TTC549 (cell line): Measurements from ENCODE around the gene COL18A1.
"Not testable (repeated sequence)": the region's sequence is repeated elsewhere in the genome, so short reads cannot be mapped to it uniquely, and the experiment has no call there.

ENCODE experiments used
- FAIRE-seq: peaks from 2 replicates; lab custom pipeline; 2012; peaks lifted over from hg19 to GRCh38; lab: Jason Lieb, UNC

COL18A1 gene

GRCh38 chr21:45367402-45368351 is 37.3 kb upstream of the COL18A1 start:
- FAIRE-seq = no peak

- not testable (repeated sequence) for FAIRE-seq
Measured at GRCh38 chr21:45369018-45369417, 35.9 kb upstream of the COL18A1 start.

- FAIRE-seq = no peak
Measured at GRCh38 chr21:45370575-45370974, 34.4 kb upstream of the COL18A1 start.

GRCh38 chr21:45371081-45371480 is 33.9 kb upstream of the COL18A1 start:
- no peak for FAIRE-seq

- FAIRE-seq = no peak
Measured at GRCh38 chr21:45371655-45372054, 33.3 kb upstream of the COL18A1 start.

GRCh38 chr21:45372732-45373355 is 32.1 kb upstream of the COL18A1 start:
- no peak for FAIRE-seq

GRCh38 chr21:45373991-45374816 is 30.8 kb upstream of the COL18A1 start:
- FAIRE-seq = no peak

- FAIRE-seq = no peak
Measured at GRCh38 chr21:45374826-45375455, 30.0 kb upstream of the COL18A1 start.

- FAIRE-seq = no peak
Measured at GRCh38 chr21:45376459-45377324, 28.3 kb upstream of the COL18A1 start.

GRCh38 chr21:45377325-45377709 is 27.6 kb upstream of the COL18A1 start:
- no peak for FAIRE-seq

- FAIRE-seq = no peak
Measured at GRCh38 chr21:45377866-45378257, 27.1 kb upstream of the COL18A1 start.

- no peak for FAIRE-seq
Measured at GRCh38 chr21:45378258-45378966, 26.6 kb upstream of the COL18A1 start.

- FAIRE-seq = no peak
Measured at GRCh38 chr21:45379171-45379900, 25.6 kb upstream of the COL18A1 start.

GRCh38 chr21:45379901-45380330 is 25.0 kb upstream of the COL18A1 start:
- FAIRE-seq = no peak

- FAIRE-seq = no peak
Measured at GRCh38 chr21:45380566-45380965, 24.4 kb upstream of the COL18A1 start.

GRCh38 chr21:45381036-45381787 is 23.8 kb upstream of the COL18A1 start:
- FAIRE-seq = no peak

- no peak for FAIRE-seq
Measured at GRCh38 chr21:45381865-45382696, 22.9 kb upstream of the COL18A1 start.

GRCh38 chr21:45382697-45382997 is 22.3 kb upstream of the COL18A1 start:
- no peak for FAIRE-seq
